ENCODE data around the gene RBM47.
"Not testable (repeated sequence)": the region's sequence is repeated elsewhere in the genome, so short reads cannot be mapped to it uniquely, and the experiment has no call there.

Gene RBM47

GRCh38 chr4:40441430-40441829 lies 188.2 kb downstream of the RBM47 start:
- DNase-seq (ENCODE audit: low spot score): no peak

- no peak for DNase-seq (ENCODE audit: low spot score)
Observed at GRCh38 chr4:40439519-40439918, 190.1 kb downstream of the RBM47 start.

GRCh38 chr4:40438384-40439026 lies 191.2 kb downstream of the RBM47 start:
- DNase-seq (ENCODE audit: low spot score): no peak

- DNase-seq (ENCODE audit: low spot score): no peak
Observed at GRCh38 chr4:40437741-40438383, 191.8 kb downstream of the RBM47 start.

- DNase-seq (ENCODE audit: low spot score): not testable (repeated sequence)
Observed at GRCh38 chr4:40435306-40435705, 194.4 kb downstream of the RBM47 start.

- no peak for DNase-seq (ENCODE audit: low spot score)
Observed at GRCh38 chr4:40434126-40434687, 195.5 kb downstream of the RBM47 start.

- no peak for DNase-seq (ENCODE audit: low spot score)
Observed at GRCh38 chr4:40432504-40432903, 197.2 kb downstream of the RBM47 start.

- DNase-seq (ENCODE audit: low spot score): not testable (repeated sequence)
Observed at GRCh38 chr4:40427871-40428270, 201.8 kb downstream of the RBM47 start.

GRCh38 chr4:40427128-40427527 lies 202.5 kb downstream of the RBM47 start:
- peak; percentile 70 for DNase-seq (ENCODE audit: low spot score)

GRCh38 chr4:40425799-40426574 lies 203.7 kb downstream of the RBM47 start:
- no peak for DNase-seq (ENCODE audit: low spot score)

GRCh38 chr4:40423735-40424134 lies 205.9 kb downstream of the RBM47 start:
- DNase-seq (ENCODE audit: low spot score): no peak

- DNase-seq (ENCODE audit: low spot score): no peak
Observed at GRCh38 chr4:40421839-40422708, 207.6 kb downstream of the RBM47 start.

- no peak for DNase-seq (ENCODE audit: low spot score)
Observed at GRCh38 chr4:40419231-40419912, 210.3 kb downstream of the RBM47 start.

- no peak for DNase-seq (ENCODE audit: low spot score)
Observed at GRCh38 chr4:40418430-40419230, 211.0 kb downstream of the RBM47 start.

GRCh38 chr4:40417941-40418340 lies 211.7 kb downstream of the RBM47 start:
- DNase-seq (ENCODE audit: low spot score): no peak

GRCh38 chr4:40414673-40415072 lies 215.0 kb downstream of the RBM47 start:
- DNase-seq (ENCODE audit: low spot score): no peak

- no peak for DNase-seq (ENCODE audit: low spot score)
Observed at GRCh38 chr4:40412866-40413795, 216.5 kb downstream of the RBM47 start.

GRCh38 chr4:40412388-40412787 lies 217.3 kb downstream of the RBM47 start:
- no peak for DNase-seq (ENCODE audit: low spot score)

- no peak for DNase-seq (ENCODE audit: low spot score)
Observed at GRCh38 chr4:40409835-40410234, 219.8 kb downstream of the RBM47 start.

All from pons (tissue), 1 donor.